Endometrial microvascular endothelial cells (primary cell): Measurements from ENCODE around the gene TMEM89. TPM values are rescaled to one million over a fixed set of nuclear protein-coding genes. Genes with fewer than 3 reads are reported as not detected.

ENCODE experiments used
- in situ Hi-C: cut with HindIII; loops from 2 replicates; pipeline ENCODE4 v1.10.0; 2017; ENCODE audit warnings: low sequenced_read_pairs, low pct_unique_long_range_greater_than_20kb; ENCODE audit errors: inconsistent ontology term
- total RNA-seq: library from RNA; depleted of rRNA; stranded (reverse); fragments of >200 nt; gene quantifications from one replicate; pipeline ENCODE4 v1.2.3, GENCODE V29; 2015; ENCODE audit errors: inconsistent ontology term

TMEM89 gene
- not detected for total RNA-seq

DNA sequence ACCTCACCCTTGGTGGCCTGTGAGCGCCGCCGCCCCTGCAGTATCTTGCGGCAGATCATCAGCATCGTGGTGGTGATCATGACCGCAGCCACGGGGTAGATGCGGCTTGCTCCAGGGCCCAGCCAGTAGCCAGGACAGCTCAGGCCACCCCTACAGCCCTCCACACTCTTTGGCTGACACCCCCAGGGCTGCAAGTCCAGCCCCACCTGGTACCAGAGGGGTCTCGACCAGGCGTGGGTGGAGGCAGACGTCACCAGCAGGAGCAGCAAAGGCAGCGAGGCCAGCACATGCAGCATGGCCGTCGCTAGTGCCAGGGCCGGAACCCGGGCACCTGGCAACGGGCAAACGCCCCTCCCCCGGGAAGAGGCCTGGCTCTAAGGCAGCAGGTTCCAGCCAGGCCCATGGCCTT is at the start of gene TMEM89:
Gene TMEM89 (minus strand): TSS at position 309 of the 409 bp plus-strand sequence. CDS start 13 bp downstream, at position 296.
- in situ Hi-C loops, result no loop called here

DNA sequence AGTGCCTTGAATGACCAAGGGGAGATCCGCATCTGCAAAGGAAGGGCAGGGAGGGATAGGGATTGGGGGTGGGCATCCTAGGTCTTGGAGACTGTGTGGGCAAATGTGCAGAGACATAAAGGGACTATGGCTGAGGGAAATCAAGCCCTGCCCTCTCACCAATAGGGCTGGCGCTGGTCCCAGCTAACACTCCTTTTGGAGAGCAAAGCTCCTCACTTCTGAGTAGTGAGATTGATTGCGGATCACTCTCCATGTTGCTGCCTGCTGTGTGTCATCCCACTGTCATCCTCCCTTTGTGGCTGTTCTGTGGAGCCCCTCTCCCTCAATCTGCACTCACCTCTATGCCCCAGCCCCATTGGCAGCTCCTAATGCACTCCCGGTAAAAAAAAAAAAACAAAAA is 43.4 kb upstream of the TMEM89 start:
- in situ Hi-C loops, result no loop called here

GRCh38 chr3:48664313-48664644 is 42.7 kb upstream of the TMEM89 start:
- in situ Hi-C loops, result no loop called here

GRCh38 chr3:48663489-48664312 is 42.1 kb upstream of the TMEM89 start:
- in situ Hi-C loops, result no loop called here

DNA sequence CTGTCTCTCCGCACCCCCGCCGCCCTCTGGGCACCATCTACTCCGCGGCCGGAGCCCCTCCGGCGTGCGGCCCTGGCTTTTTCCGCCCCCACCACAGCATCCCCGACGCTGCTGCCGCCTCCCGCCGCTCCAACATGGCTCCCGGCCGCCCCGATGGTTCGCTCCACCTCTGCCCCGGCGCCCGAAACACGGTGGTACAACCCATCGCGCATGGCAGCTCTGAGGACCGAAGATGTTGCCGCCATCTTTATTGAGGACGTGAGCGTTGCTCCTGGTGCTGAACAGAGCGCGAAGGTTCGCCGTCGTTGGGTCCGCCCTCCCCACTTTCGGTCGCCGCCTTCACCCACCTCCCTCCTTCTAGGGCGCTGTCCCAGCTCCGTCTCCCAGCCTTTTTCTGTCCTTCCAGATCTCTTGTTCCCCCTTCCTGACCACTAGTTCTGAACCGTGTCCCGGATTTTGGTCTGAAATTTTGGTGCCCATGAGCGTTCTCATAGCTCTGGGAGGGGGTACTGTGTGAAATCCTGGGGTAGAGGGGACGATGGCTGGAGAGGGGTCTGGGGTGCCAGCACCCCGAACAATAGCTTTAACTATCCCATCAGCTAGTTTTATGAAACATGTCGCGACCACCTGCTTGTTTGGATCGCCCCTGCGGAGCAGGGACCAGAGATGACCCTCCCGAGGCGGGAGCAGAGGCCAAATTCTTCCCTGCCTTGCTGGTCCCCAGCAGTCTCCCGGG is 41.4 kb upstream of the TMEM89 start, which contains the start of gene CELSR3:
Gene CELSR3 (minus strand): TSS at position 134 of the 736 bp plus-strand sequence. CDS start 252 bp downstream, outside the sequence.
- in situ Hi-C loops, result no loop called here

- in situ Hi-C loops, result no loop called here
Measured at GRCh38 chr3:48662145-48662752, 40.7 kb upstream of the TMEM89 start.

- in situ Hi-C loops, result no loop called here
Measured at GRCh38 chr3:48661501-48662144, 40.1 kb upstream of the TMEM89 start.

DNA sequence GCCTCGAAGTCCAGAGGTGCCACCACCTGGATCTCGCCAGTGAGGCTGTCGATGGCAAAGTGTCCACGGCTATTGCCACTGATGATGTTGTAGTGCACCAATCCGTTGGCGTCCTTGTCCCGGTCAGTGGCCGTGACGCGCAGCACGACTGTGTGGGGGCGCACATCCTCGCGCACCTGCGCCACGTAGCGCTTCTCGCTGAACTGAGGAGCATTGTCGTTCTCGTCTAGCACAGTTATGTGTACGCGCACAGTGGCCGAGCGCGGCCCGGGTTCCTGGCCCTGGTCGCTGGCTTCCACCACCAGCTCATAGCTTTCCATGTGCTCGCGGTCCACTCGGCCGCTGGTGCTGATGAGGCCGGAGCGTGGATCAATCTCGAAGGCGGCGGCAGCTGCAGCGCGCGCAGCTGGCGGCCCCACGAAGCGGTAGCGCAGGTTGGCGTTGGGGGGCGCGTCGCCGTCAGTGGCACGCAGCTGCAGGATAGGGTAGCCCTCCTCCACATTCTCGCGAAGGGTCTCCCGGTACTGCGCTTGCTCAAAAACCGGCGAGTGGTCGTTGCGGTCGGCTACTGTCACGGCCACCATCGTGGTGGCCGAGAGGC is 39.3 kb upstream of the TMEM89 start:
- in situ Hi-C loops, result no loop called here

DNA sequence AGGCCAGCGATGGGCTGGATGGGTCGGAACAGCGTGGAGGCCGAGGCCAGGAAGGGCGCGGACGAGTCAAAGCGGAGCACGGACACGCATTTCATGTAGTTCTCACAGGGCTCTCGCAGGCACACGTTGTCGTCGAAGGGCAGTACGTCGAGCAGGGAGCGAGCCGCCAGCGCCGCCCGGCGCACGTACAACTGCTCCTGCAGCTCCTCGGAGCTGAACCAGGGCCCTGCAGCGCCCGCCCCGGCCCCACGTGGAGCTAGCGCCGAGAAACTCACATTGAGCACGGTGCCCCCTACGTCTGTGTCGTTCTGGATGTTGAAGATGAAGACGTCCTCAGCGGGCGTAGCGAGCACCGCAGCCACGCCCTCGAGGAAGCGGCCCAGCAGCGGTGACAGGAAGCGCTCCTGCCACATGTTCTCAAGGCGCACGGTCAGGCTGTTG is 35.3 kb upstream of the TMEM89 start:
- in situ Hi-C loops, result no loop called here

GRCh38 chr3:48656061-48656840 is 34.7 kb upstream of the TMEM89 start:
- in situ Hi-C loops, result no loop called here

DNA sequence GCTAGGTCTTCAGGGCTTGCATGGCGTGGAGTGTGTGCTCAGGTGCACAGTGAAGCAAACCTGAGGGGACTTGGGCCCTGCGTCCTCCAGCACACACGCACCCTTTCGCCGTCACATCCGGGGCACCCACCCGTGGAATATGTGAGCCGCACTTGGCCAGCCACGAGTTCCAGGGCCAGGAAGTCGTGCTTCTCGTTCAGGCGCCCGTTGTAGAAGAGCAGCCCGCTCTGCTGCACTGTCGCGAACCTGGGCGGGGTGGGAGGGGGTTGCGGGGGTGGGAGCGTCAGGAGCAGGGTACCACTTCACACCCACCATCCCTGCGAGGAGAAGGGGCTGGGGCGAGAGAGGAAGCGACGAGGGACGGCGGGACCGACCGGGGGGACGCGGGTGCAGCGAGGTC is 34.0 kb upstream of the TMEM89 start:
- in situ Hi-C loops, result no loop called here

GRCh38 chr3:48655063-48655462 is 33.5 kb upstream of the TMEM89 start:
- in situ Hi-C loops, result no loop called here

DNA sequence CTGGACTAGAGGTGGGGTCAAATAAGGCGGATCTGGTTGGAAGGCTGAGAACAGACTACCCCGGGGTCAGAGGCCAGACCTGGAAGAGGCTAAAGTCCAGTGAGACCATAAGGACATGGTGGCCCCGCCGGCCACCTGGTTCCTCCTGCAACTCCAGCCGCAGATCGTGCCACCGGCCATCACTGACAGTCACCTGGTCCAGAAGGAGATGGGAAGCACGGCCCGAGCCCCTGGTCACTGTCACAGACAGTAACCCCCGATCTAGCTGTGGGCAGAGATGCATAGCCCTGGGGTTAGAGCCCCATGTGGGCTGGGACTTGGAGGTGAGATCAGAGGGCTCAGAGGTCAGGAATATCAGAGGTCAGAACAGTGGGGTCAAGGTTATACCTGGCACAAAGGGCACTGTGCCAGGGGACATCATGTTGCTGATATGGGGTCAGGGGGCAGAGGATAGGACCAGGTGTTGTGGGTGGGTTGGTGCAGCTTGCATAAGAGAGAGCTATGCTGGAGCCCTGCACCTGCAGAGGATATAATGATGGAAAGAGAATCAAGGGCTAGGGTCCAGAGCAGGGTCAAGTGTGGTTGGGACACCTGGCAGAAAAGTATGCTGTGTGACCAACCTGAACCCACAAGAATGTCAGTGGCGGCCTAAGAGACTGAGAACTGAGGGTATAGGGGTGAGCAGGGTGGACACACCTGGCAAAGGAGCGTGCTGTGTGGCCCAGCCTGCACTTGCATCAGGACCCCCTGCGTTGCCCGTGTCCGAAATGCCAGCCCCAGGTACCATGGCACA is 31.6 kb upstream of the TMEM89 start:
- in situ Hi-C loops, result no loop called here

DNA sequence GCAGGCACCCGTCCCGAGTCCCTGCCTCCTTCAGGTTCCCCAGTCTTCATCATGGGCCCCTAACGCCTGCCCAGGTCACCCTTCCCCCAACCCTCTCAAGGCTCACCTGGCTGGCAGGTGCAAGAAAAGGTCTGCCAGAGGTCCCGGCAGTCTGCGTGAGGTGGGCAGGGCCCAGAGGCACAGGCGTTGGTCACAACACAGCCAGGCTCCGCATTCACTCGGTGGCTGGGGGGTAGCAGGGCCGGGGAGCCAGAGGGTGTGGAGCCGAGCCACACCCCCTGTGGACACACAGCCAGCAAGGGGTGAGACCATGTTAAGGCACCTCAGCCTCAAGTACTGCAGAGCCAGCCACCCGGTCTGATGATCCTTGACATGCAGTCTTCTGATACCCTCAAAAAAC is 30.2 kb upstream of the TMEM89 start:
- in situ Hi-C loops, result no loop called here

DNA sequence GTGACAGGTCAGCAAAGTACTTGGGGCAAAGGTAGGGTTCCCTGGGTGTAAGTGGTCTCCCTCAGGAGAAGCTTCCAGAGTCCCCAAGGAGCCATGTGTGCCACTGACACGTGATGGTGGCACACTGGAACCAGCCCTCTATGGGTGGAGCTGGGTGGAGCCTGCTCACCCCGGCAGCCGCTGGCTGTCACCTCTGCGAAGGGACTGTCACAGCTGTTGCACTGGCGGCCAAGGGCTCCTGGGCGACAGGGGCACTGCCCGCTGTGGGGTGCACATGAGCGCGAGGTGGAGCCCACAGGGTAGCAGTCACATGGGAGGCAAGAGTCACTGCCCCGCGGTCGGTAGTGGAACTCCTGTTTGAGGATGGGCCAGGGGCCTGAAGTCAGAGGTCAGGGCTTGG is 29.2 kb upstream of the TMEM89 start:
- in situ Hi-C loops, result no loop called here

- in situ Hi-C loops, result no loop called here
Measured at GRCh38 chr3:48648188-48648850, 26.8 kb upstream of the TMEM89 start.

- in situ Hi-C loops, result no loop called here
Measured at GRCh38 chr3:48647714-48648113, 26.1 kb upstream of the TMEM89 start.
